IMR-90 (cell line): Measurements from ENCODE around the gene KIFC3. TPM values are rescaled to one million over a fixed set of nuclear protein-coding genes. Genes with fewer than 3 reads are reported as not detected.

Experiments used
- ATAC-seq: fragments of 200-7000 bp; cut with Tn5 transposase; 2 replicates; pipeline ENCODE4 v1.9.1; 2020; ENCODE audit warnings: low read depth, mild to moderate bottlenecking, moderate library complexity
- BruUV-seq: library from RNA; stranded (reverse); fragments of 400-500 nt; replicated peaks from 2 replicates; lab custom pipeline; 2021; lab: Mats Ljungman, UMichigan
- CTCF ChIA-PET: fragments of 300-600 bp; formaldehyde crosslinking; extraction: SDS; loops from one replicate; lab custom pipeline; 2021; ENCODE audit warnings: antibody characterized with exemption; lab: Yijun Ruan, JAX
- POLR2A ChIA-PET: fragments of 300-600 bp; sonication (Branson Sonifier 250); formaldehyde crosslinking; loops from one replicate; lab custom pipeline; 2022; ENCODE audit warnings: antibody characterized with exemption; ENCODE audit not compliant: unreplicated experiment; lab: Charles Lee
- DNase-seq: peaks from one replicate; pipeline ENCODE4 v3.0.0; 2013
- H2AFZ ChIP-seq: replicated peaks from 2 replicates; pipeline ENCODE3; 2013; ENCODE audit warnings: low read length, mild to moderate bottlenecking; ENCODE audit not compliant: poor library complexity
- H2AK5ac ChIP-seq: 2 replicates; pipeline ENCODE4 v1.6.1; 2013; ENCODE audit warnings: low read depth, low read length, inconsistent platforms
- H2AK9ac ChIP-seq: replicated peaks from 2 replicates; pipeline ENCODE3; 2013; ENCODE audit warnings: mild to moderate bottlenecking, low read depth, low read length, moderate library complexity; ENCODE audit not compliant: poor library complexity
- H2BK120ac ChIP-seq: 2 replicates; pipeline ENCODE4 v1.6.1; 2013; ENCODE audit warnings: low read depth, low read length, inconsistent platforms
- H2BK15ac ChIP-seq: 3 replicates; pipeline ENCODE4 v1.6.1; 2013; ENCODE audit warnings: low read depth, low read length, inconsistent platforms
- H2BK20ac ChIP-seq: 2 replicates; pipeline ENCODE4 v1.6.1; 2013; ENCODE audit warnings: low read depth, mild to moderate bottlenecking, inconsistent platforms, low read length, moderate library complexity
- H2BK5ac ChIP-seq: 2 replicates; pipeline ENCODE4 v1.6.1; 2013; ENCODE audit warnings: mild to moderate bottlenecking, low read depth, low read length, inconsistent platforms; ENCODE audit not compliant: poor library complexity, severe bottlenecking
- H3K14ac ChIP-seq: replicated peaks from 2 replicates; pipeline ENCODE4 v1.6.1; 2013; ENCODE audit warnings: low read depth, low read length, inconsistent platforms
- H3K18ac ChIP-seq: 2 replicates; pipeline ENCODE4 v1.6.1; 2013; ENCODE audit warnings: low read depth, low read length, control low read depth
- H3K23ac ChIP-seq: 2 replicates; pipeline ENCODE4 v1.6.1; 2013; ENCODE audit warnings: low read depth, low read length, inconsistent platforms
- H3K27ac ChIP-seq: 2 replicates; pipeline ENCODE4 v1.5.1; 2013; ENCODE audit warnings: mild to moderate bottlenecking, control low read depth, low read length; ENCODE audit not compliant: insufficient read depth
- H3K27me3 ChIP-seq: 2 replicates; pipeline ENCODE4 v1.6.1; 2013; ENCODE audit warnings: low read length; ENCODE audit not compliant: control insufficient read depth, insufficient read depth
- H3K36me3 ChIP-seq: 2 replicates; pipeline ENCODE4 v1.6.1; 2013; ENCODE audit warnings: low read length, mixed read lengths; ENCODE audit not compliant: control insufficient read depth, insufficient read depth
- H3K4ac ChIP-seq: 2 replicates; pipeline ENCODE4 v1.6.1; 2013; ENCODE audit warnings: low read depth, low read length, inconsistent platforms
- H3K4me1 ChIP-seq: 2 replicates; pipeline ENCODE4 v1.6.1; 2013; ENCODE audit warnings: low read length, mixed read lengths; ENCODE audit not compliant: control insufficient read depth, insufficient read depth
- H3K4me2 ChIP-seq: 2 replicates; pipeline ENCODE4 v1.6.1; 2013; ENCODE audit warnings: low read depth, mild to moderate bottlenecking, control low read depth, low read length, moderate library complexity
- H3K4me3 ChIP-seq: 2 replicates; pipeline ENCODE4 v1.5.1; 2013; ENCODE audit warnings: low read depth, mild to moderate bottlenecking, control low read depth, low read length, moderate library complexity; ENCODE audit not compliant: insufficient read depth
- H3K56ac ChIP-seq: 2 replicates; pipeline ENCODE4 v1.6.1; 2013; ENCODE audit warnings: low read length, inconsistent platforms; ENCODE audit not compliant: insufficient read depth; ENCODE audit errors: extremely low read depth
- H3K79me1 ChIP-seq, 2 experiments: 2 replicates each; pipeline ENCODE4 v1.6.1; 2013; ENCODE audit warnings: low read length in 2 of 2, inconsistent platforms in 1 of 2, low read depth in 1 of 2
- H3K9ac ChIP-seq: 2 replicates; pipeline ENCODE4 v1.6.1; 2013; ENCODE audit warnings: low read depth, low read length, control low read depth
- H3K9me1 ChIP-seq: 2 replicates; pipeline ENCODE4 v1.6.1; 2013; ENCODE audit warnings: low read length, inconsistent platforms; ENCODE audit not compliant: insufficient read depth
- H3K9me3 ChIP-seq: 2 replicates; pipeline ENCODE4 v1.6.1; 2013; ENCODE audit warnings: low read length; ENCODE audit not compliant: control insufficient read depth, insufficient read depth
- H4K20me1 ChIP-seq: 2 replicates; pipeline ENCODE4 v1.6.1; 2013; ENCODE audit warnings: low read length, inconsistent platforms; ENCODE audit not compliant: insufficient read depth
- H4K5ac ChIP-seq: 2 replicates; pipeline ENCODE4 v1.6.1; 2013; ENCODE audit warnings: mild to moderate bottlenecking, low read depth, low read length, control low read depth
- H4K8ac ChIP-seq, 2 experiments: 2 replicates each; pipeline ENCODE4 v1.6.1; 2013; ENCODE audit warnings: low read depth in 2 of 2, low read length in 2 of 2, control low read depth in 1 of 2, inconsistent platforms in 1 of 2
- H4K91ac ChIP-seq: 2 replicates; pipeline ENCODE4 v1.6.1; 2013; ENCODE audit warnings: low read depth, low read length, inconsistent platforms; ENCODE audit not compliant: insufficient read depth
- CEBPB ChIP-seq: IDR thresholded peaks from 2 replicates; pipeline ENCODE4 v1.6.1; 2012; ENCODE audit warnings: low read depth, low read length, improper control_type of control experiment
- CHD1 ChIP-seq: IDR thresholded peaks from 2 replicates; pipeline ENCODE4 v1.6.1; 2012; ENCODE audit warnings: low read depth, low read length, improper control_type of control experiment
- CTCF ChIP-seq: conservative IDR thresholded peaks from 2 replicates; pipeline ENCODE4 v1.5.1; 2012; ENCODE audit warnings: mild to moderate bottlenecking, low read depth, low read length, improper control_type of control experiment
- ELK1 ChIP-seq: fragments of 150-350 bp; IDR thresholded peaks from 2 replicates; pipeline ENCODE4 v1.6.1; 2016; ENCODE audit warnings: low read depth, mild to moderate bottlenecking, low read length, moderate library complexity, borderline replicate concordance
- FOS ChIP-seq: fragments of 150-350 bp; IDR thresholded peaks from 2 replicates; pipeline ENCODE4 v1.6.1; 2016; ENCODE audit warnings: low read depth, low read length
- NFE2L2 ChIP-seq: fragments of 150-350 bp; IDR thresholded peaks from 2 replicates; pipeline ENCODE4 v1.6.1; 2016; ENCODE audit warnings: low read depth, mild to moderate bottlenecking, low read length
- POLR2A ChIP-seq: IDR thresholded peaks from 2 replicates; pipeline ENCODE4 v1.6.1; 2012; ENCODE audit warnings: mild to moderate bottlenecking, low read depth, low read length
- RAD21 ChIP-seq: IDR thresholded peaks from 2 replicates; pipeline ENCODE4 v1.6.1; 2012; ENCODE audit warnings: low read length, improper control_type of control experiment
- RFX5 ChIP-seq: IDR thresholded peaks from 2 replicates; pipeline ENCODE4 v1.8.0; 2012; ENCODE audit warnings: low read depth, mild to moderate bottlenecking, low read length, moderate library complexity
- USF2 ChIP-seq: fragments of 150-350 bp; IDR thresholded peaks from 2 replicates; pipeline ENCODE4 v1.6.1; 2017; ENCODE audit warnings: mild to moderate bottlenecking, antibody characterized with exemption, low read length, low read depth
- WGBS, 2 experiments: methylation state at CpG; one replicate each; pipeline versions ENCODE4 v1.1.5 to v1.1.7; 2013; ENCODE audit warnings: missing lambda C conversion rate in 2 of 2; ENCODE audit not compliant: insufficient read length in 1 of 2; ENCODE audit errors: extremely low coverage in 2 of 2; 5-methylcytosine and 5-hydroxymethylcytosine counted together
- dilution Hi-C: fragments of 300-500 bp; cut with HindIII; formaldehyde crosslinking; loops from one replicate; pipeline ENCODE4 v1.14.3; 2018; ENCODE audit warnings: low sequenced_read_pairs; ENCODE audit not compliant: unreplicated experiment
- in situ Hi-C: fragments of 300-500 bp; cut with MboI; formaldehyde crosslinking; loops from 3 replicates; pipeline ENCODE4 v1.14.3; 2019; ENCODE audit warnings: low sequenced_read_pairs, inconsistent platforms, mixed read lengths
- intact Hi-C: fragments of 100-400 bp; cut with micrococcal nuclease; formaldehyde crosslinking; loops from 2 replicates; pipeline ENCODE4 v1.10.0; 2022
- polyA plus RNA-seq, 3 experiments: library from polyadenylated mRNA; depleted of rRNA; stranded (reverse); fragments of >200 nt; gene quantifications; 2 replicates each; pipeline ENCODE4 v1.2.3, GENCODE V29; 2012; ENCODE audit warnings: low replicate concordance in 1 of 3
- total RNA-seq: library from RNA; depleted of rRNA; stranded (reverse); fragments of >200 nt; gene quantifications from 2 replicates; pipeline ENCODE4 v1.2.3, GENCODE V29; 2012

Gene KIFC3
- total and polyA plus RNA-seq, 2 of the 4 experiments (the other 2 are of a cell fraction): 48.6 to 62.5 TPM

- Histone ChIP-seq H4K91ac (no peak overlapping the region), H2AK5ac (no peak overlapping the region), H3K4ac (no peak overlapping the region), H2AFZ (no peak overlapping the region), H2BK15ac (no peak overlapping the region), H4K8ac (no peak overlapping the region), H3K56ac (no peak overlapping the region), H2BK20ac (no peak overlapping the region), H3K23ac (no peak overlapping the region), H2BK5ac (no peak overlapping the region), H3K14ac (no peak overlapping the region), H3K9me1 (no peaks in the 10 kb centered on the region), H3K9ac (no peak overlapping the region), H4K5ac (no peak overlapping the region), H4K20me1 (no peaks in the 10 kb centered on the region), H3K27ac (no peak overlapping the region), H3K79me1 (no peaks in the 10 kb centered on the region), H3K9me3 (no peaks in the 10 kb centered on the region), H3K18ac (no peak overlapping the region), H3K27me3 (peaks cover 8% of the 10 kb centered on the region), H3K36me3 (no peaks in the 10 kb centered on the region), H2AK9ac (no peak overlapping the region), H3K4me2 (no peak overlapping the region), H2BK120ac (no peak overlapping the region), H3K4me3 (no peak overlapping the region), H3K4me1 (no peaks in the 10 kb centered on the region)
- no TSS peak for BruUV-seq
- no CpG with 5 or more reads among the region's 5 CpGs for WGBS, 2 experiments
- dilution Hi-C loops (no loop called here), intact Hi-C loops (no loop called here), in situ Hi-C loops (no loop called here)
- TF ChIP-seq NFE2L2 (no peak), RFX5 (no peak), CEBPB (no peak), RAD21 (no peak), ELK1 (no peak), FOS (no peak), POLR2A (no peak), CTCF (no peak), CHD1 (no peak), USF2 (no peak)
- ChIA-PET POLR2A (no interaction called here), CTCF (no interaction called here)
- DNase-seq (no peak), ATAC-seq (no peak)
Measured at GRCh38 chr16:57725151-57725550, 77.1 kb downstream of the KIFC3 start.
